SU-DHL-6 (cell line): ENCODE data around the gene CXADR.

Experiments used
- EZH2phosphoT487 ChIP-seq: fragments of 200-600 bp; sonication (generic), shearing (Covaris generic); conservative IDR thresholded peaks from 2 replicates; pipeline ENCODE4 v1.6.1; 2018; ENCODE audit warnings: mild to moderate bottlenecking, antibody characterized with exemption, low read length, moderate library complexity, mixed read lengths
- TF ChIP-seq, protein P1 (sequence below): fragments of 200-600 bp; sonication (generic); IDR thresholded peaks from one replicate; pipeline ENCODE4 v1.5.1; 2017; ENCODE audit warnings: antibody characterized with exemption, mild to moderate bottlenecking, low read length, moderate library complexity; ENCODE audit not compliant: insufficient read depth, poor library complexity, severe bottlenecking

DNA sequence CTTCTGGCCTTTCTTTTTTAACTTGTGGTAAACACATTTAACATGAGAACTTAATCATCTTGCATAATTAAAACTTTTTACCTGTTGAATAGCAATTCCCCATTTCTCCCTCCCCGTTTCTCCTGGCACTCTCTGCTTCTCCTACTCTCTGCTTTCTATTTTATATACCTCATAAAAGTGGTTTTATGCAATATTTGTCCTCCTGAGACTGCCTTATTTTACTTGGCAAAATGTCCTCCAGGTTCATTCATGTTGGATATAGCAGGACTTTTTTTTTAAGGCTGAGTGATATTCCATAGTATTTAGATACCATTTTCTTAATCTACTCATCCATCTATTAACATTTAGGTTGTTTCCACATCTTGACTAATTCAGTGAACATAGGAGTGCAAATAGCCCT lies 64.9 kb downstream of the CXADR start:
- TF ChIP-seq, protein P1, sequence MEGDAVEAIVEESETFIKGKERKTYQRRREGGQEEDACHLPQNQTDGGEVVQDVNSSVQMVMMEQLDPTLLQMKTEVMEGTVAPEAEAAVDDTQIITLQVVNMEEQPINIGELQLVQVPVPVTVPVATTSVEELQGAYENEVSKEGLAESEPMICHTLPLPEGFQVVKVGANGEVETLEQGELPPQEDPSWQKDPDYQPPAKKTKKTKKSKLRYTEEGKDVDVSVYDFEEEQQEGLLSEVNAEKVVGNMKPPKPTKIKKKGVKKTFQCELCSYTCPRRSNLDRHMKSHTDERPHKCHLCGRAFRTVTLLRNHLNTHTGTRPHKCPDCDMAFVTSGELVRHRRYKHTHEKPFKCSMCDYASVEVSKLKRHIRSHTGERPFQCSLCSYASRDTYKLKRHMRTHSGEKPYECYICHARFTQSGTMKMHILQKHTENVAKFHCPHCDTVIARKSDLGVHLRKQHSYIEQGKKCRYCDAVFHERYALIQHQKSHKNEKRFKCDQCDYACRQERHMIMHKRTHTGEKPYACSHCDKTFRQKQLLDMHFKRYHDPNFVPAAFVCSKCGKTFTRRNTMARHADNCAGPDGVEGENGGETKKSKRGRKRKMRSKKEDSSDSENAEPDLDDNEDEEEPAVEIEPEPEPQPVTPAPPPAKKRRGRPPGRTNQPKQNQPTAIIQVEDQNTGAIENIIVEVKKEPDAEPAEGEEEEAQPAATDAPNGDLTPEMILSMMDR, result no peak
- no peak for TF ChIP-seq EZH2phosphoT487
